Testis (tissue), 2 donors: ENCODE data around the gene USP20.

Experiments
- POLR2A ChIP-seq: fragments of 450-650 bp; IDR thresholded peaks from one replicate; pipeline ENCODE4 v1.6.1; 2017; ENCODE audit warnings: antibody characterized with exemption, mild to moderate bottlenecking, moderate library complexity
- TF ChIP-seq, protein P1 (sequence below), 3 experiments: fragments of 450-650 bp in 2 of 3; fragments of 200-600 bp in 1 of 3; sonication (generic) in 1 of 3; IDR thresholded peaks; one replicate each; pipeline ENCODE4 v1.5.1; 2016 to 2019; ENCODE audit warnings: antibody characterized with exemption in 3 of 3, mild to moderate bottlenecking in 2 of 3, moderate library complexity in 1 of 3

DNA sequence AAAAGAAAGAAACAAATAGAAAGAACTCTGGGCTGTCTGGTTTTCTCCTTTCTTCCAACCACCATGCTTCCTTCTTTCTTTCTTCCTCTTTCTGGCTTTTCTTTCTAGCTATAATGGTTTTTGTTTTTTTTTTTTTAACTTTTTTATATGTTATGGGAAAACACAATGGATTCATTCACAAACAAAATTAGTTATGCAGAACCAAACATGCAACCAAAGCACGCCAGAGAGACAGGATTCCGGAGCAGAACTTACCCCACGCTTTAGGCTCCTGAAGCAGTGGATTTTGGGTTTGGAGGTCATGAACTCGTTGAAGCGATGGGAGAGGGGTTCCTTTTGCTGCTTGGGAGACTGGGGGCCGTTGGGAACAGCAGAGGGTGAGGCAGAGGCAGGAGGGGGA is 88.3 kb downstream of the USP20 start:
- TF ChIP-seq, protein P1, sequence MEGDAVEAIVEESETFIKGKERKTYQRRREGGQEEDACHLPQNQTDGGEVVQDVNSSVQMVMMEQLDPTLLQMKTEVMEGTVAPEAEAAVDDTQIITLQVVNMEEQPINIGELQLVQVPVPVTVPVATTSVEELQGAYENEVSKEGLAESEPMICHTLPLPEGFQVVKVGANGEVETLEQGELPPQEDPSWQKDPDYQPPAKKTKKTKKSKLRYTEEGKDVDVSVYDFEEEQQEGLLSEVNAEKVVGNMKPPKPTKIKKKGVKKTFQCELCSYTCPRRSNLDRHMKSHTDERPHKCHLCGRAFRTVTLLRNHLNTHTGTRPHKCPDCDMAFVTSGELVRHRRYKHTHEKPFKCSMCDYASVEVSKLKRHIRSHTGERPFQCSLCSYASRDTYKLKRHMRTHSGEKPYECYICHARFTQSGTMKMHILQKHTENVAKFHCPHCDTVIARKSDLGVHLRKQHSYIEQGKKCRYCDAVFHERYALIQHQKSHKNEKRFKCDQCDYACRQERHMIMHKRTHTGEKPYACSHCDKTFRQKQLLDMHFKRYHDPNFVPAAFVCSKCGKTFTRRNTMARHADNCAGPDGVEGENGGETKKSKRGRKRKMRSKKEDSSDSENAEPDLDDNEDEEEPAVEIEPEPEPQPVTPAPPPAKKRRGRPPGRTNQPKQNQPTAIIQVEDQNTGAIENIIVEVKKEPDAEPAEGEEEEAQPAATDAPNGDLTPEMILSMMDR (IDR thresholded peaks at IDR 0.05), result no peak
- TF ChIP-seq POLR2A, result no peak
